ENCODE results near the gene CTDSPL. TPM values are rescaled to one million over a fixed set of nuclear protein-coding genes. Genes with fewer than 3 reads are reported as not detected.
A peak's percentile ranks its signal among the peaks of the same experiment; 100 is the strongest.

CTDSPL gene
- total RNA-seq, 6 experiments from 2014 or later: 30.3 to 38.8 (median 36.2) TPM

DNA sequence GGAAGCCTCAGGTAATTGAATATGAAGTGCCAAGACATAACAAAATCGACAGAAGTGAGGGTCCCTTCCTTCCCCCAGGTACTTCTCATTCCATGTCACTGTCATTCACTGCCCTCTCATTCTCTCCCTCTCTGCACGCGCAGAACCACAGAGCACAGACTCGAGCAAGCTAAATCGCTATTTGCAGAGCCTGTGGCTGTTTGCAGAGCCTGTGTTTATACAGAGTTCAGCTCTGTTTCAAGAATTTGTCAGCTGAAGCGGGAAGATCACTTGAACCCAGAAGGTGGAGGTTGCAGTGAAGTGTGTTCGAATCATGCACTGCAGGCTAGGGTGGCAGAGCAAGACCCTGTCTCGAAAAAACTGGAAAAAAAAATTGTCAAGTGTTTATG lies 131.4 kb downstream of the CTDSPL start:
- Mint-ChIP-seq H3K4me1 (ENCODE audit: low read depth) (peaks cover 39% of the 10 kb centered on the region), H3K9me3 (no peaks in the 10 kb centered on the region), H3K27me3 (ENCODE audit: insufficient read depth) (peaks cover 11% of the 10 kb centered on the region), H3K4me3 (no peak overlapping the region), H3K27ac (no peak overlapping the region), H3K36me3 (ENCODE audit: low read depth) (peaks cover 10% of the 10 kb centered on the region)
- DNase-seq: no peak
- TF ChIP-seq, protein P1, sequence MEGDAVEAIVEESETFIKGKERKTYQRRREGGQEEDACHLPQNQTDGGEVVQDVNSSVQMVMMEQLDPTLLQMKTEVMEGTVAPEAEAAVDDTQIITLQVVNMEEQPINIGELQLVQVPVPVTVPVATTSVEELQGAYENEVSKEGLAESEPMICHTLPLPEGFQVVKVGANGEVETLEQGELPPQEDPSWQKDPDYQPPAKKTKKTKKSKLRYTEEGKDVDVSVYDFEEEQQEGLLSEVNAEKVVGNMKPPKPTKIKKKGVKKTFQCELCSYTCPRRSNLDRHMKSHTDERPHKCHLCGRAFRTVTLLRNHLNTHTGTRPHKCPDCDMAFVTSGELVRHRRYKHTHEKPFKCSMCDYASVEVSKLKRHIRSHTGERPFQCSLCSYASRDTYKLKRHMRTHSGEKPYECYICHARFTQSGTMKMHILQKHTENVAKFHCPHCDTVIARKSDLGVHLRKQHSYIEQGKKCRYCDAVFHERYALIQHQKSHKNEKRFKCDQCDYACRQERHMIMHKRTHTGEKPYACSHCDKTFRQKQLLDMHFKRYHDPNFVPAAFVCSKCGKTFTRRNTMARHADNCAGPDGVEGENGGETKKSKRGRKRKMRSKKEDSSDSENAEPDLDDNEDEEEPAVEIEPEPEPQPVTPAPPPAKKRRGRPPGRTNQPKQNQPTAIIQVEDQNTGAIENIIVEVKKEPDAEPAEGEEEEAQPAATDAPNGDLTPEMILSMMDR (IDR thresholded peaks at IDR 0.05): no peak

DNA sequence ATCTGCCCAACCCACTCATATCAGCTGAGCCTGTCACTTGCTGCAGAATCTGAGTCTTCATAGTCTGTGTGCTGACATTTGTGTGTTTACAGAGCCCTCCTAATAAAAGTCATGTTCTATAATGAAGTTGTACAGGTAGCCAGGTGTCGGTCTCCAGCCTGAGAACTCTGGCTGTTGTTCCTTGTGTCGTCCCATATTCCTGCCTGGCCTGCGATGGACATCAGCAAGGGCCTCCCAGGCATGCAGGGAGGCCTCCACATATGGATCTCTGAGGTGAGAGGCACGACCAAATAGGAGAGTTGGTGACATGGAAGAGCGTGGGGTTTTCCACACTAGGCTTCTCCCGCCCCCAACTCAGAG lies 131.8 kb downstream of the CTDSPL start:
- H3K27ac Mint-ChIP-seq: peak overlapping the region; percentile 95
- H3K27me3 Mint-ChIP-seq (ENCODE audit: insufficient read depth): peaks cover 11% of the 10 kb centered on the region
- peaks cover 41% of the 10 kb centered on the region for H3K4me1 Mint-ChIP-seq (ENCODE audit: low read depth)
- H3K36me3 Mint-ChIP-seq (ENCODE audit: low read depth): peaks cover 10% of the 10 kb centered on the region
- TF ChIP-seq, protein P1 (IDR thresholded peaks at IDR 0.05): no peak
- H3K4me3 Mint-ChIP-seq: peak overlapping the region; percentile 94
- no peaks in the 10 kb centered on the region for H3K9me3 Mint-ChIP-seq
- DNase-seq: no peak

DNA sequence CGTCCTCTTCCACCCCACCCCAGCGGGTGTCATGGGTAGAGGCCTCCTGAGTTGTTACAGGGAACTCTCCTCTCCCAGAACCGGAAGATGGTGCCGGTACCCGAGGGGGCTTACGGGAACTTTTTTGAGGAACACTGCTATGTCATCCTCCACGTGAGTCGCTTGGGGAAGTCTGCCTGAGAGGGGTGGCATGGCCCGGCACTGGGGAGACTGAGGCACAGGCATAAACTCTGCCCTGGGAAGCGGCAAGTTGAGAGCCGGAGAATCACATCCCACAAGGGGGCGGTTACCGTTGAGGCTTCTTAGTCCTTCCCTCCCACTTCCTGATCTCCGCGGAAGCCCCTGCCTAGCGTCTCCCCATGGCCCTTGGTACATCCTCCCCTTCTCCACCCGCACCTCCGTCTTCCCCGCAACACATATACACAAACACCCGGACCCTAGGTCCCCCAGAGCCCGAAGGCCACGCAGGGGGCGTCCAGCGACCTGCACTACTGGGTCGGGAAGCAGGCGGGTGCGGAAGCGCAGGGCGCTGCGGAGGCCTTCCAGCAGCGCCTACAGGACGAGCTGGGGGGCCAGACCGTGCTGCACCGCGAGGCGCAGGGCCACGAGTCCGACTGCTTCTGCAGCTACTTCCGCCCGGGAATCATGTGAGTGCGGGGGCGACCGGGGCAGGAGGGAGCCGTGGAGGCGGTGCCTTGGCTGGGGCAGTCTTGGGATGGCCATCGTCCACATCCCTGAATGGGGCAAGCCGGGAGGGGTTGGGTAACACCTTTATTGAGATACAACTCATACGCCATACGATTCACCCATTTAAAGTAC lies 132.3 kb downstream of the CTDSPL start:
- H3K27me3 Mint-ChIP-seq (ENCODE audit: insufficient read depth): peaks cover 11% of the 10 kb centered on the region
- H3K4me1 Mint-ChIP-seq (ENCODE audit: low read depth): peaks cover 44% of the 10 kb centered on the region
- DNase-seq: peak; percentile 68
- peak overlapping the region; percentile 94 for H3K4me3 Mint-ChIP-seq
- peak overlapping the region; percentile 95 for H3K27ac Mint-ChIP-seq
- H3K36me3 Mint-ChIP-seq (ENCODE audit: low read depth): peaks cover 10% of the 10 kb centered on the region
- TF ChIP-seq, protein P1 (IDR thresholded peaks at IDR 0.05): peak; percentile 51; the same call in 1 of the 2 replicates
- no peaks in the 10 kb centered on the region for H3K9me3 Mint-ChIP-seq

DNA sequence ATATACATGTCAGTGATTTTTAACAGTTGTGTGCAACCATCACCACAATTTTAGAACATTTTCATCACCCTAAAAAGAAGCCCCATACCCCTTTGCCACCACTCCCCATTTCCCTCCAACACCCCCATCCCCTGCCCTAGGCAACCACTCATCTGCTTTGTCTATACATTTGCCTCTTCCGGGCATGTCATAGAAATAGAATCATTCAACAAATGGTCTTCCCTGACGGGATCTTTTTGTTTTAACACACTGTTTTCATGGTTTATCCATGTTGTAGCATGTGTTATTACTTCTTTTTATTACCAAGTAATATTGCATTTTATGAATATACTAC lies 132.9 kb downstream of the CTDSPL start:
- Mint-ChIP-seq H3K27me3 (ENCODE audit: insufficient read depth) (peaks cover 11% of the 10 kb centered on the region), H3K27ac (peak overlapping the region; percentile 95), H3K4me3 (peak overlapping the region; percentile 94), H3K9me3 (no peaks in the 10 kb centered on the region), H3K4me1 (ENCODE audit: low read depth) (peaks cover 49% of the 10 kb centered on the region), H3K36me3 (ENCODE audit: low read depth) (peaks cover 14% of the 10 kb centered on the region)
- no peak for DNase-seq
- TF ChIP-seq, protein P1 (IDR thresholded peaks at IDR 0.05): no peak

DNA sequence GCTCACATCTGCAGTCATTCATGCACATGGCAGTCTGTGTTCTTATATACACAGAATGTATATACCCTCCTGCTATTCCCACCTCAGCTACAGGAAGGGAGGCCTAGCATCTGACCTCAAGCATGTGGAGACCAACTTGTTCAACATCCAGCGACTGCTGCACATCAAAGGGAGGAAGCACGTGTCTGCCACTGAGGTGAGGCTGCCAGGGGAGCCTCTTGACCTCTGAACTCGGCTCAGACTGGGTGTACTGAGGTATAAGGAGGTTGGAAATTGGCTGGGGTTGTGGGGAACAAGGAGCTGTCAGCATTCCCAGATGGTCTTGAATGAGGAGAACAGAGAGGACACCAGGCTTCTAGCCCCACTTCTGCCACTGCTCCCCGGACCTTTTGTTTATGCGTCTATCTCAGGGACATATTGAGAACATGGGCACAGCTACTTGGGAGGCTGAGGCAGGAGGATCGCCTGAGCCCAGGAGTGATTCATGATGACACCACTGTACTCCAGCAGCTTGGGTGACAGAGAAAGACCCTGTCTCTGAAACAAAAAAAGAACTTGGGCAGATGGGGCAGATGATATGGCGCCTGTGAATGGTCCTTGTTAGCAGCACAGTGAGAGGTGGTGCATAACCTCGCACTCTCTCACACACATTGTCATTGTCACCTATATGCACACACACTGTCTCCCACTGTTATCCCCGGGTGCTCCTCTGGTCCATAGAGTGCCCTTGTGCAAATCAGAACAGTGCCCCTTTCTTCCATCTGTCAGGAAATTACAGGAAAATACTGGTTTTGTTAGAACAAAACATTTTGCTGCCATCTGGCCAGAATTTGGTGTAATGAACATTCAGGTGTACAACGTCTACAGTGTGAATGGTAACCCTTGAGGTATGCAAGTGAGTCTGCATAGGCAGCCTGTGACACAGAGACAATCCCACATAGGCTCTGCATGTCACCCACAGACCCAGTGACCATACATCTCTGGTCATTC lies 134.3 kb downstream of the CTDSPL start:
- Mint-ChIP-seq H3K27me3 (ENCODE audit: insufficient read depth) (peaks cover 5% of the 10 kb centered on the region), H3K36me3 (ENCODE audit: low read depth) (peaks cover 16% of the 10 kb centered on the region), H3K4me1 (ENCODE audit: low read depth) (peaks cover 49% of the 10 kb centered on the region), H3K9me3 (no peaks in the 10 kb centered on the region), H3K27ac (no peak overlapping the region), H3K4me3 (no peak overlapping the region; the same call in 1 of the 2 replicates)
- TF ChIP-seq, protein P1 (IDR thresholded peaks at IDR 0.05): no peak
- DNase-seq: no peak

All from HFFc6 (cell line).